ENCODE results near the gene WDR47.

The WDR47 gene

DNA sequence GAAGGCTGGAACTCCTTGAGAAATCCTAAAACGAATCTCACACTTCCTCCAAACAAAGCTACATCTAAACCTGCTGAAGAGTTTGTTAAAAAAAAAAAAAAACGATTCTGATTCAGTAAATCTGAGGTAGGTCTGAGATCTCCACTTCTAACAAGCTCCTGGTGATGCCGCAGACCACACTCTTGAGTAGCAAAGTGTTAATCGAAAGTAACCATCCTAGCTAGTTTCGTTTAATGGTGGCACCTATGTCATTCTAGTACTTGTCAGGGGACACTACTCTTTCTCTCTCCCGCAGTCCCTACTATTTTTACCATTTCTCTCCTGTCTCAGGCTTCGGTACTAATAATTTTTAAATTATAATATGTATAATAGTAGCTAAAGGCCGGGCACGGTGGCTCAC, 80.7 kb downstream of the WDR47 start:
- Histone ChIP-seq H3K36me3 (replicated peaks; ENCODE audit: insufficient read depth, low read length) (no peaks in the 10 kb centered on the region), H3K4me1 (ENCODE audit: low read length) (no peaks in the 10 kb centered on the region), H2AFZ (ENCODE audit: low read length) (no peak overlapping the region), H3K9ac (ENCODE audit: low read length) (no peak overlapping the region), H4K20me1 (ENCODE audit: insufficient read depth, low read length) (no peaks in the 10 kb centered on the region), H3K27me3 (replicated peaks; ENCODE audit: insufficient read depth, low read length) (no peaks in the 10 kb centered on the region), H3K9me3 (replicated peaks; ENCODE audit: insufficient read depth, low read length) (no peaks in the 10 kb centered on the region), H3K27ac (ENCODE audit: low read length) (no peak overlapping the region), H3K4me2 (ENCODE audit: low read depth, low read length) (no peak overlapping the region), H3K9me2 (replicated peaks; ENCODE audit: insufficient read depth, low read length) (no peaks in the 10 kb centered on the region), H3K79me2 (ENCODE audit: low read length) (peaks cover 42% of the 10 kb centered on the region), H3F3A (ENCODE audit: insufficient read depth, low read length) (peaks cover 10% of the 10 kb centered on the region; the same call in 1 of the 2 replicates), H3K4me3 (ENCODE audit: low read length) (no peak overlapping the region)
- DNase-seq = no peak
- TF ChIP-seq EZH2phosphoT487 (IDR thresholded peaks at IDR 0.05; ENCODE audit: low read length) (no peak), EZH2 (optimal IDR thresholded peaks at IDR 0.05; ENCODE audit: low read depth, low read length) (no peak)
- TF ChIP-seq, protein P1, sequence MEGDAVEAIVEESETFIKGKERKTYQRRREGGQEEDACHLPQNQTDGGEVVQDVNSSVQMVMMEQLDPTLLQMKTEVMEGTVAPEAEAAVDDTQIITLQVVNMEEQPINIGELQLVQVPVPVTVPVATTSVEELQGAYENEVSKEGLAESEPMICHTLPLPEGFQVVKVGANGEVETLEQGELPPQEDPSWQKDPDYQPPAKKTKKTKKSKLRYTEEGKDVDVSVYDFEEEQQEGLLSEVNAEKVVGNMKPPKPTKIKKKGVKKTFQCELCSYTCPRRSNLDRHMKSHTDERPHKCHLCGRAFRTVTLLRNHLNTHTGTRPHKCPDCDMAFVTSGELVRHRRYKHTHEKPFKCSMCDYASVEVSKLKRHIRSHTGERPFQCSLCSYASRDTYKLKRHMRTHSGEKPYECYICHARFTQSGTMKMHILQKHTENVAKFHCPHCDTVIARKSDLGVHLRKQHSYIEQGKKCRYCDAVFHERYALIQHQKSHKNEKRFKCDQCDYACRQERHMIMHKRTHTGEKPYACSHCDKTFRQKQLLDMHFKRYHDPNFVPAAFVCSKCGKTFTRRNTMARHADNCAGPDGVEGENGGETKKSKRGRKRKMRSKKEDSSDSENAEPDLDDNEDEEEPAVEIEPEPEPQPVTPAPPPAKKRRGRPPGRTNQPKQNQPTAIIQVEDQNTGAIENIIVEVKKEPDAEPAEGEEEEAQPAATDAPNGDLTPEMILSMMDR (IDR thresholded peaks at IDR 0.05; ENCODE audit: low read length) = no peak

DNA sequence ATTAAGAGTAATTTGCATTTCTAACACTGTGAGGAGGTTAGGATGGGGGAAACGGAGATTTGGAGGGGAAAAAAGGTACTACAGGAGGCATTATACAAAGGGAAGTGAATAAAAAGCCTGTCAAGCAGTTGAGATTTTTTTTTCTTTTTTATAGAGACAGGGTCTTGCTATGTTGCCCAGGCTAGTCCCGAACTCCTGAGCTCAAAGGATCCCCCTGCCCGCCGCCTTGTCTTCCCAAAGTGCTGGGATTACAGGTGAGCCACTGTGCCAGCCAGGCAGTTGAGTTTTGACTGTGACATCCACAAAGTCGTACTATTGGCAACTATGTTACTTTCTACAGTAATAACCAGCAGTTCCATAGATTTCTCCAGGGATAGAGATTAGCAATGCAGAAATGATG, 81.2 kb downstream of the WDR47 start:
- H3K79me2 ChIP-seq (ENCODE audit: low read length) = peaks cover 46% of the 10 kb centered on the region
- H3K4me2 ChIP-seq (ENCODE audit: low read depth, low read length) = no peak overlapping the region
- no peaks in the 10 kb centered on the region for H3K9me2 ChIP-seq (replicated peaks; ENCODE audit: insufficient read depth, low read length)
- H3K4me1 ChIP-seq (ENCODE audit: low read length) = no peaks in the 10 kb centered on the region
- H3K9ac ChIP-seq (ENCODE audit: low read length) = no peak overlapping the region
- peaks cover 10% of the 10 kb centered on the region; the same call in 1 of the 2 replicates for H3F3A ChIP-seq (ENCODE audit: insufficient read depth, low read length)
- H3K9me3 ChIP-seq (replicated peaks; ENCODE audit: insufficient read depth, low read length) = no peaks in the 10 kb centered on the region
- no peak for TF ChIP-seq EZH2 (optimal IDR thresholded peaks at IDR 0.05; ENCODE audit: low read depth, low read length)
- no peak for TF ChIP-seq EZH2phosphoT487 (IDR thresholded peaks at IDR 0.05; ENCODE audit: low read length)
- TF ChIP-seq, protein P1 (IDR thresholded peaks at IDR 0.05; ENCODE audit: low read length) = no peak
- no peak for DNase-seq
- no peaks in the 10 kb centered on the region for H3K36me3 ChIP-seq (replicated peaks; ENCODE audit: insufficient read depth, low read length)
- H3K4me3 ChIP-seq (ENCODE audit: low read length) = no peak overlapping the region
- H3K27me3 ChIP-seq (replicated peaks; ENCODE audit: insufficient read depth, low read length) = no peaks in the 10 kb centered on the region
- no peak overlapping the region for H2AFZ ChIP-seq (ENCODE audit: low read length)
- no peaks in the 10 kb centered on the region for H4K20me1 ChIP-seq (ENCODE audit: insufficient read depth, low read length)
- no peak overlapping the region for H3K27ac ChIP-seq (ENCODE audit: low read length)

DNA sequence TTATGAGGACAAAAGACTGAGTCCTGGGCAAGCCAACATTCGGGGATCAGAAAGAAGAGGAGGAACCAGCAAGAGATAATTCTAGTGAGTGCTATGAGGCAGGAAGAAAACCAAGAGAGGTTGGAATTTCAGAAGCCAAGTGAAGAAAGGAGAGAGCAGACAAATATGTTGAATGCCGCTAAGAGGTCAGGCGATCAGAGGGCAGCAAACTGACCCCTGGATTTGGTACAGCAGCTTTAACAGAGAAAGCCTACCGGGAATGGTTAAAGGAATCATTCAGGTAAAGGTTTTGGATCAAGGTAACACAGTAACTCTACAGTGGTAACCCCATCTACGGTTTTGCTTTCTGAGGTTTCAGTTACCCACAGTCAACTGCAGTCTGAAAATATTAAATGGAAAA, 84.0 kb downstream of the WDR47 start:
- H3K4me1 ChIP-seq (ENCODE audit: low read length) = no peaks in the 10 kb centered on the region
- H3K27ac ChIP-seq (ENCODE audit: low read length) = no peak overlapping the region
- no peak overlapping the region for H2AFZ ChIP-seq (ENCODE audit: low read length)
- H3K27me3 ChIP-seq (replicated peaks; ENCODE audit: insufficient read depth, low read length) = no peaks in the 10 kb centered on the region
- TF ChIP-seq, protein P1 (IDR thresholded peaks at IDR 0.05; ENCODE audit: low read length) = no peak
- no peak for TF ChIP-seq EZH2phosphoT487 (IDR thresholded peaks at IDR 0.05; ENCODE audit: low read length)
- no peaks in the 10 kb centered on the region for H3K36me3 ChIP-seq (replicated peaks; ENCODE audit: insufficient read depth, low read length)
- H3K4me3 ChIP-seq (ENCODE audit: low read length) = no peak overlapping the region
- no peaks in the 10 kb centered on the region for H4K20me1 ChIP-seq (ENCODE audit: insufficient read depth, low read length)
- H3F3A ChIP-seq (ENCODE audit: insufficient read depth, low read length) = peaks cover 3% of the 10 kb centered on the region; the same call in 1 of the 2 replicates
- H3K9me3 ChIP-seq (replicated peaks; ENCODE audit: insufficient read depth, low read length) = no peaks in the 10 kb centered on the region
- H3K4me2 ChIP-seq (ENCODE audit: low read depth, low read length) = no peak overlapping the region
- H3K9me2 ChIP-seq (replicated peaks; ENCODE audit: insufficient read depth, low read length) = no peaks in the 10 kb centered on the region
- no peak overlapping the region for H3K9ac ChIP-seq (ENCODE audit: low read length)
- no peak for DNase-seq
- peaks cover 61% of the 10 kb centered on the region for H3K79me2 ChIP-seq (ENCODE audit: low read length)
